HepG2 (cell line): ENCODE data around the gene MTHFD2L. TPM values are rescaled to one million over a fixed set of nuclear protein-coding genes. Genes with fewer than 3 reads are reported as not detected.

Source experiments
- ATAC-seq: fragments of 200-7000 bp; cut with Tn5 transposase; 3 replicates; pipeline ENCODE4 v1.9.1; 2020; ENCODE audit warnings: mild to moderate bottlenecking, moderate library complexity
- BruUV-seq: library from RNA; stranded (reverse); fragments of 400-500 nt; replicated peaks from 2 replicates; lab custom pipeline; 2021; lab: Mats Ljungman, UMichigan
- CTCF ChIA-PET: fragments of 300-600 bp; formaldehyde crosslinking; extraction: SDS; loops from one replicate; lab custom pipeline; 2021; ENCODE audit warnings: low total read pairs, inconsistent platforms, low intra/inter-chr PET ratio; lab: Yijun Ruan, JAX
- POLR2A ChIA-PET: fragments of 350-600 bp; sonication (Branson Sonifier 250); formaldehyde crosslinking; loops from one replicate; lab custom pipeline; 2020; ENCODE audit warnings: antibody characterized with exemption, inconsistent platforms; lab: Yijun Ruan, JAX
- DNase-seq: peaks from one replicate; pipeline ENCODE4 v3.0.0-alpha.2; 2015; ENCODE audit warnings: low spot score
- FAIRE-seq: peaks from 3 replicates; lab custom pipeline; 2011; peaks lifted over from hg19 to GRCh38; lab: Jason Lieb, UNC
- H2AFZ ChIP-seq: one replicate; pipeline ENCODE4 v1.6.1; 2011; ENCODE audit warnings: low read length, inconsistent platforms
- H3K27ac ChIP-seq: fragments of 300-600 bp; 3 replicates; pipeline ENCODE4 v1.8.0; 2011; ENCODE audit warnings: mixed run types, mild to moderate bottlenecking, mixed read lengths, low read length, inconsistent platforms; ENCODE audit not compliant: insufficient read depth; ENCODE audit errors: extremely low read length
- H3K27me3 ChIP-seq, 2 experiments: fragments of 200-600 bp in 1 of 2; 2 replicates in 1 of 2; 3 replicates in 1 of 2; pipeline versions ENCODE4 v1.6.0 to v1.8.0; 2011; ENCODE audit warnings: low read length in 2 of 2, mild to moderate bottlenecking in 2 of 2, moderate library complexity in 2 of 2, inconsistent platforms in 1 of 2; ENCODE audit not compliant: insufficient read depth in 2 of 2, control insufficient read depth in 1 of 2
- H3K36me3 ChIP-seq, 2 experiments: fragments of 200-600 bp in 1 of 2; replicated peaks in 1 of 2; 2 replicates in 1 of 2; 3 replicates in 1 of 2; pipeline versions ENCODE4 v1.5.1 to v1.8.0; 2011; ENCODE audit warnings: low read length in 2 of 2, inconsistent platforms in 1 of 2; ENCODE audit not compliant: insufficient read depth in 2 of 2, control insufficient read depth in 1 of 2
- H3K4me1 ChIP-seq: 2 replicates; pipeline ENCODE4 v1.5.1; 2012; ENCODE audit warnings: low read length, inconsistent platforms; ENCODE audit not compliant: insufficient read depth
- H3K4me2 ChIP-seq: 2 replicates; pipeline ENCODE4 v1.6.0; 2011; ENCODE audit warnings: low read depth, low read length, inconsistent platforms
- H3K4me3 ChIP-seq, 3 experiments: fragments of 200-600 bp in 1 of 3; sonication (generic), shearing (Covaris generic) in 1 of 3; replicated peaks in 1 of 3; 2 replicates each; pipeline ENCODE4 v1.5.1; 2011 to 2016; ENCODE audit warnings: low read length in 3 of 3, inconsistent platforms in 2 of 3, low read depth in 2 of 3, mild to moderate bottlenecking in 2 of 3, control low read depth in 1 of 3, mixed read lengths in 1 of 3; ENCODE audit not compliant: insufficient read depth in 1 of 3
- H3K79me2 ChIP-seq: one replicate; pipeline ENCODE4 v1.6.1; 2011; ENCODE audit warnings: low read length, inconsistent platforms; ENCODE audit not compliant: insufficient read depth
- H3K9ac ChIP-seq: 2 replicates; pipeline ENCODE4 v1.6.0; 2011; ENCODE audit warnings: mild to moderate bottlenecking, low read depth, low read length, inconsistent platforms; ENCODE audit not compliant: insufficient read depth
- H3K9me3 ChIP-seq: 2 replicates; pipeline ENCODE4 v1.5.1; 2012; ENCODE audit warnings: mild to moderate bottlenecking, low read length
- H4K20me1 ChIP-seq: 2 replicates; pipeline ENCODE4 v1.6.0; 2011; ENCODE audit warnings: inconsistent platforms, mild to moderate bottlenecking, low read length, moderate library complexity; ENCODE audit not compliant: insufficient read depth
- ATF1 ChIP-seq: IDR thresholded peaks from 2 replicates; pipeline ENCODE4 v1.6.1; 2016; ENCODE audit warnings: mild to moderate bottlenecking, control low read depth
- CEBPB ChIP-seq: IDR thresholded peaks from 2 replicates; pipeline ENCODE4 v1.6.1; 2011; ENCODE audit warnings: low read depth, low read length, improper control_type of control experiment, borderline replicate concordance
- ELF3 ChIP-seq: IDR thresholded peaks from 2 replicates; pipeline ENCODE4 v1.6.1; 2016; ENCODE audit warnings: missing genetic modification reagents, missing compliant biosample characterization
- ESRRA ChIP-seq: sonication (generic); formaldehyde crosslinking; IDR thresholded peaks from 2 replicates; pipeline ENCODE4 v1.5.1; 2020; ENCODE audit warnings: mild to moderate bottlenecking, low read depth, missing genetic modification reagents
- GABPA ChIP-seq, 2 experiments: IDR thresholded peaks; 2 replicates each; pipeline ENCODE4 v1.6.1; 2011 to 2016; ENCODE audit warnings: low read depth in 2 of 2, low read length in 1 of 2, missing biosample characterization in 1 of 2, missing genetic modification characterization in 1 of 2
- NFE2L1 ChIP-seq: sonication (generic); formaldehyde crosslinking; IDR thresholded peaks from 2 replicates; pipeline ENCODE4 v1.4.0; 2020; ENCODE audit warnings: missing genetic modification reagents, mild to moderate bottlenecking, borderline replicate concordance
- PCBP2 ChIP-seq: fragments of 200-400 bp; formaldehyde crosslinking; optimal IDR thresholded peaks from 2 replicates; pipeline ENCODE3; 2018; ENCODE audit warnings: low read length, low read depth; ENCODE audit not compliant: poor library complexity, severe bottlenecking
- POLR2AphosphoS2 ChIP-seq: IDR thresholded peaks from 2 replicates; pipeline ENCODE4 v1.6.1; 2011; ENCODE audit warnings: low read depth, low read length, improper control_type of control experiment
- SNAPC5 ChIP-seq: sonication (generic); formaldehyde crosslinking; IDR thresholded peaks from 2 replicates; pipeline ENCODE4 v1.8.1; 2023; ENCODE audit warnings: mild to moderate bottlenecking, missing genetic modification reagents, borderline replicate concordance
- SRF ChIP-seq: IDR thresholded peaks from 2 replicates; pipeline ENCODE4 v1.6.1; 2011; ENCODE audit warnings: mild to moderate bottlenecking, low read depth, low read length, moderate library complexity
- TBL1XR1 ChIP-seq: fragments of 150-350 bp; IDR thresholded peaks from 2 replicates; pipeline ENCODE4 v1.6.1; 2014; ENCODE audit warnings: borderline replicate concordance, low read length; ENCODE audit not compliant: partially characterized antibody
- U2AF2 ChIP-seq: fragments of 200-400 bp; formaldehyde crosslinking; IDR thresholded peaks from 2 replicates; pipeline ENCODE4 v1.6.1; 2017; ENCODE audit warnings: low read depth, mild to moderate bottlenecking, low read length
- YEATS4 ChIP-seq: sonication (generic); formaldehyde crosslinking; IDR thresholded peaks from 2 replicates; pipeline ENCODE4 v1.4.0; 2020; ENCODE audit warnings: missing genetic modification reagents, borderline replicate concordance
- ZNF264 ChIP-seq: sonication (generic); formaldehyde crosslinking; IDR thresholded peaks from 2 replicates; pipeline ENCODE4 v1.4.0; 2020; ENCODE audit warnings: missing genetic modification reagents
- ZNF292 ChIP-seq: sonication (generic); formaldehyde crosslinking; IDR thresholded peaks from 2 replicates; pipeline ENCODE4 v1.8.1; 2022; ENCODE audit warnings: mild to moderate bottlenecking, low read depth, missing genetic modification reagents, borderline replicate concordance
- ZNF354B ChIP-seq: sonication (generic); formaldehyde crosslinking; IDR thresholded peaks from 2 replicates; pipeline ENCODE4 v1.8.0; 2022; ENCODE audit warnings: mild to moderate bottlenecking, missing genetic modification reagents
- ZNF724P ChIP-seq: sonication (generic); formaldehyde crosslinking; IDR thresholded peaks from 2 replicates; pipeline ENCODE4 v1.8.0; 2022; ENCODE audit warnings: missing genetic modification reagents, borderline replicate concordance
- ZNF83 ChIP-seq: sonication (generic); formaldehyde crosslinking; IDR thresholded peaks from 2 replicates; pipeline ENCODE4 v1.4.0; 2020; ENCODE audit warnings: missing genetic modification reagents, mild to moderate bottlenecking, borderline replicate concordance
- ZNF839 ChIP-seq: sonication (generic); formaldehyde crosslinking; IDR thresholded peaks from 2 replicates; pipeline ENCODE4 v1.4.0; 2020; ENCODE audit warnings: missing genetic modification reagents, mild to moderate bottlenecking, borderline replicate concordance
- ZNF891 ChIP-seq: sonication (generic); formaldehyde crosslinking; IDR thresholded peaks from 2 replicates; pipeline ENCODE4 v1.5.0; 2020; ENCODE audit warnings: mild to moderate bottlenecking, missing genetic modification reagents
- ZSCAN22 ChIP-seq: sonication (generic); formaldehyde crosslinking; IDR thresholded peaks from 2 replicates; pipeline ENCODE4 v1.4.0; 2020; ENCODE audit warnings: mild to moderate bottlenecking, missing genetic modification reagents
- WGBS: methylation state at CpG from one replicate; pipeline ENCODE4 v1.1.6; 2017; ENCODE audit warnings: low lambda C conversion rate; 5-methylcytosine and 5-hydroxymethylcytosine counted together
- in situ Hi-C: cut with HindIII; loops from 2 replicates; pipeline ENCODE4 v1.10.0; 2017; ENCODE audit warnings: low pct_unique_long_range_greater_than_20kb; ENCODE audit not compliant: extremely low pct_ligation_motif_present
- intact Hi-C: fragments of 100-400 bp; cut with micrococcal nuclease; formaldehyde crosslinking; loops from one replicate; pipeline ENCODE4 v1.10.0; 2022; ENCODE audit not compliant: unreplicated experiment
- polyA plus RNA-seq, 8 experiments: library from polyadenylated mRNA; depleted of rRNA in 3 of 8; stranded (reverse) in 7 of 8; unstranded in 1 of 8; fragments of >200 nt; fragmentation: Illumina TruSeq in 4 of 8; extraction: Trizol in 4 of 8; gene quantifications; 2 replicates each; pipeline versions ENCODE4 v1.2.1 to v1.2.3, GENCODE V29; 2011 to 2016; ENCODE audit warnings: low read depth in 4 of 8, missing spikeins in 1 of 8, mixed read lengths in 1 of 8; ENCODE audit not compliant: insufficient read depth in 1 of 8
- total RNA-seq, 5 experiments: library from RNA; depleted of rRNA; stranded (reverse); fragments of >200 nt; fragmentation: Illumina TruSeq; extraction: Trizol; gene quantifications; 2 replicates each; pipeline ENCODE4 v1.2.3, GENCODE V29; 2016; ENCODE audit warnings: low read depth in 1 of 5

Gene MTHFD2L
- total and polyA plus RNA-seq, 2 of the 13 experiments (the other 11 are each of a cell fraction or from before 2014, with no cell fraction given), result 10.5 to 14.9 TPM

- H3K79me2 ChIP-seq, result no peaks in the 10 kb centered on the region
- ChIA-PET POLR2A (no interaction called here), CTCF (no interaction called here)
- ATAC-seq (no peak), FAIRE-seq (no peak), DNase-seq (no peak)
- no peaks in the 10 kb centered on the region for H3K4me1 ChIP-seq
- no peak overlapping the region for H2AFZ ChIP-seq
- no peak overlapping the region for H3K4me2 ChIP-seq
- H4K20me1 ChIP-seq, result no peaks in the 10 kb centered on the region
- H3K4me3 ChIP-seq, result no peak overlapping the region
- 0 out of 5 replicates have a peak, but pooled peaks cover 0 to 4% of the 10 kb centered on the region in 2 experiments for H3K27me3 ChIP-seq
- 35% methylated on average over 4 of the region's 4 CpGs for WGBS
- no peaks in the 10 kb centered on the region for H3K36me3 ChIP-seq
- no peak overlapping the region for H3K9ac ChIP-seq
- no peaks in the 10 kb centered on the region for H3K9me3 ChIP-seq
- intact Hi-C loops, result no loop called here
- in situ Hi-C loops, result loop anchor here (25.0 kb wide), 1 partner anchor 834 kb away; no protein-coding TSS in a partner anchor
- TF ChIP-seq PCBP2, result no peak
- no peak for TF ChIP-seq ESRRA (CRISPR knock-in tag)
- no peak for TF ChIP-seq GABPA (IDR thresholded peaks at IDR 0.05; ENCODE audit: low read depth, low read length)
- no peak for TF ChIP-seq GABPA (CRISPR knock-in tag; IDR thresholded peaks at IDR 0.05; ENCODE audit: low read depth)
- no peak for TF ChIP-seq ZNF264
- no peak for TF ChIP-seq NFE2L1
- TF ChIP-seq POLR2AphosphoS2, result no peak
- peak; percentile 79 for TF ChIP-seq CEBPB
- TF ChIP-seq, all 625 proteins: peak for 1
- no peak overlapping the region for H3K27ac ChIP-seq
- BruUV-seq, result no TSS peak
Observed at GRCh38 chr4:74146581-74147129, 11.3 kb upstream of the MTHFD2L start.

- no peak overlapping the region for H3K27ac ChIP-seq
- H3K79me2 ChIP-seq, result no peaks in the 10 kb centered on the region
- BruUV-seq, result no TSS peak
- FAIRE-seq (no peak), ATAC-seq (no peak), DNase-seq (no peak)
- no peak overlapping the region for H3K9ac ChIP-seq
- H4K20me1 ChIP-seq, result no peaks in the 10 kb centered on the region
- in situ Hi-C loops (loop anchor here (25.0 kb wide), 1 partner anchor 836 kb away; no protein-coding TSS in a partner anchor), intact Hi-C loops (no loop called here)
- no peaks in the 10 kb centered on the region for H3K9me3 ChIP-seq
- ChIA-PET CTCF (no interaction called here), POLR2A (no interaction called here)
- TF ChIP-seq YEATS4 (CRISPR knock-in tag), result no peak
- TF ChIP-seq ELF3 (CRISPR knock-in tag), result no peak
- TF ChIP-seq ATF1 (CRISPR knock-in tag), result no peak
- TF ChIP-seq TBL1XR1, result no peak
- no peak for TF ChIP-seq ZSCAN22 (CRISPR knock-in tag)
- no peak for TF ChIP-seq ZNF839 (CRISPR knock-in tag)
- TF ChIP-seq SNAPC5 (CRISPR knock-in tag), result no peak
- no peak for TF ChIP-seq ZNF292 (CRISPR knock-in tag)
- TF ChIP-seq ZNF83 (CRISPR knock-in tag), result no peak
- TF ChIP-seq ZNF891 (CRISPR knock-in tag), result no peak
- no peak for TF ChIP-seq ZNF354B (CRISPR knock-in tag)
- no peak for TF ChIP-seq SRF
- TF ChIP-seq ZNF724P (CRISPR knock-in tag), result no peak
- no peak for TF ChIP-seq U2AF2
- WGBS, result 37% methylated on average over 2 of the region's 2 CpGs
- no peaks in the 10 kb centered on the region for H3K4me1 ChIP-seq
- 0 out of 5 replicates have a peak, but pooled peaks cover 0 to 4% of the 10 kb centered on the region in 2 experiments for H3K27me3 ChIP-seq
- H3K36me3 ChIP-seq, result no peaks in the 10 kb centered on the region
- no peak overlapping the region for H3K4me3 ChIP-seq
- no peak overlapping the region for H2AFZ ChIP-seq
- no peak overlapping the region for H3K4me2 ChIP-seq
Observed at GRCh38 chr4:74148205-74148604, 9.7 kb upstream of the MTHFD2L start.
